Measurements from ENCODE around the gene TUBA4B. TPM values are rescaled to one million over a fixed set of nuclear protein-coding genes. Genes with fewer than 3 reads are reported as not detected.

Gene TUBA4B
- total and polyA plus RNA-seq, 2 donors from 2014 or later: 0.98 to 15.4 TPM

DNA sequence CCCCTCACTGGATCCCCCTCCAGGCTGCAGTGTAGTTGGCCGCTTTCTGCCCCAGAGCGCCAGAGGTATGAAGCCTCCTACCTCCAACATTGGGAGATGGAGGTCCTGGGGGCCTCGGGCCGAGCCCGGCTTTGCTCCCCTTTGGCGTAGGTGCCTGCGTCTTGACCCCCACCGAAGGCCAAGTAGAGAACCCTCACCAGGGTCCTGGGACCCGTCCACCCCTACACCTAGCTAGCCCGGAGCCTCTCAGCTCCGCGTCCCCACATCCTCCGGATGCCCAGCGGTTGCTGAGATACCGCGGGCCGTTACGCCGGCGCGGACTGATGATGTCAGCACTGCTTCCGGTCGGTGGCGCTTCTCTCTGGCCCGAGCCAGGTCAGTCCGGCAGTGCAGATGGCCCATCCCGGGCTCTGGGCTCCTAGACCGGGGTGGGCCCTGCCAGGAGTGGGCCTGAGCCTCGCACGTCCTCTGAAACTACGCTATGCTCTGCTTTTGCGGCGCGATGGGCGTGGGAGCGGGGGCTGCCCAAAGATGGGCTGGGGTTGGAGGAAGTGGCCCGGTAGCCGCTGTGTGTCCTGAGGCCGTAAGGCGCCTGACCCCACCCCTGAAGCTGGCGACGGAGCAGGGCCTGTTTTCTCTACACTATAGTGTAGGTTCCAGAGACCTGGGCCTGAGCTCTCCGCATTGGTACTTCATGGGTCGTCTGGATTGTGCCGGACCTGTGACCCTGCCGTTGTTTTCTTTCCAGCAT lies 7.7 kb upstream of the TUBA4B start, which contains the start of the genes GLB1L and STK16:
Gene GLB1L (minus strand): TSS at position 297 of the 751 bp plus-strand sequence. CDS start 1,871 bp downstream, outside the sequence.
Gene STK16 (plus strand): TSS at position 332 of the 751 bp plus-strand sequence. CDS start 521 bp downstream, outside the sequence.
- intact Hi-C loops (cut with DNase I): no loop called here
- H3K9me3 ChIP-seq (ENCODE audit: control insufficient read depth in 2 of 3, insufficient read depth in 1 of 3, low read length in 3 of 3): no peaks in the 10 kb centered on the region
- no peak for FAIRE-seq

DNA sequence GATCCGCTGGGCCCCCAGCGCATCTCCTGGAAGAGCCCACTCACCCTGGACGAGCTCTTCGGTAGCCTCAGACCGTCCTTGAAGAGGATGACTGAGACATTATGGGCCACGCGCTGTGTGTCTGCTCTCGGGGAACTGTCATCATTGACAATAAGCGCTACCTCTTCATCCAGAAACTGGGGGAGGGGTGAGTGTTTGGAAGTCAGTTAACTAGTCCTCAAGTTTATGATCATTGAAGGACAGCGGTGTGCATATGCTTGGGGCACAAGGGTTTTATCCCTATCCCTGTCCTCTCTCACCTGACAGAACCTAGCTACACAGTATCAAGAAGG lies 7.2 kb upstream of the TUBA4B start:
- Histone ChIP-seq H3K4me3 (ENCODE audit: low read length in 3 of 3) (peak overlapping the region; percentile 77 to 92 (median 82)), H3K9me3 (ENCODE audit: control insufficient read depth in 2 of 3, insufficient read depth in 1 of 3, low read length in 3 of 3) (no peaks in the 10 kb centered on the region), H3K27ac (ENCODE audit: low read depth in 2 of 2, low read length in 2 of 2) (peak overlapping the region; percentile 96 to 98), H3K9ac (ENCODE audit: low read length in 3 of 3) (peak overlapping the region; percentile 65 to 98 (median 91)), H3K27me3 (ENCODE audit: control insufficient read depth, insufficient read depth, low read length) (no peaks in the 10 kb centered on the region), H3K36me3 (ENCODE audit: control insufficient read depth in 2 of 3, insufficient read depth in 3 of 3, low read length in 3 of 3) (peaks cover 2 to 6% (median 3%) of the 10 kb centered on the region in 3 donors), H3K4me1 (ENCODE audit: control insufficient read depth in 2 of 3, insufficient read depth in 2 of 3, low read depth in 1 of 3, low read length in 3 of 3) (peaks cover 6 to 59% (median 45%) of the 10 kb centered on the region in 3 donors)
- FAIRE-seq (no peak), DNase-seq (peak in 1 of 5 donors; percentile 40)
- intact Hi-C loops (cut with DNase I): no loop called here
- TF ChIP-seq CTCF (IDR thresholded peaks at IDR 0.05; ENCODE audit: borderline replicate concordance, extremely low read depth, insufficient read depth): no peak

More for the DNA sequence above, 7.7 kb upstream of the TUBA4B start, which contains the start of the genes GLB1L and STK16:
- peak; percentile 95 to 98 (median 97) for DNase-seq
- peak within 1 kb of the TSS; percentile 65 to 98 (median 91) for H3K9ac ChIP-seq (ENCODE audit: low read length in 3 of 3)
- H3K27me3 ChIP-seq (ENCODE audit: control insufficient read depth, insufficient read depth, low read length): no peaks in the 10 kb centered on the region
- peak within 1 kb of the TSS; percentile 96 to 98 for H3K27ac ChIP-seq (ENCODE audit: low read depth in 2 of 2, low read length in 2 of 2)
- peaks cover 0 to 2% (median 1%) of the 10 kb centered on the region in 3 donors for H3K36me3 ChIP-seq (ENCODE audit: control insufficient read depth in 2 of 3, insufficient read depth in 3 of 3, low read length in 3 of 3)
- no peak for TF ChIP-seq CTCF (IDR thresholded peaks at IDR 0.05; ENCODE audit: borderline replicate concordance, extremely low read depth, insufficient read depth)
- peak within 1 kb of the TSS; percentile 77 to 92 (median 82) for H3K4me3 ChIP-seq (ENCODE audit: low read length in 3 of 3)
- peaks cover 6 to 54% (median 41%) of the 10 kb centered on the region in 3 donors for H3K4me1 ChIP-seq (ENCODE audit: control insufficient read depth in 2 of 3, insufficient read depth in 2 of 3, low read depth in 1 of 3, low read length in 3 of 3)

- no peaks in the 10 kb centered on the region for H3K27me3 ChIP-seq (ENCODE audit: control insufficient read depth, insufficient read depth, low read length)
- FAIRE-seq: no peak
- DNase-seq: peak in 1 of 5 donors; percentile 23
- peak overlapping the region in 1 of 2 donors; percentile 98 for H3K27ac ChIP-seq (ENCODE audit: low read depth in 2 of 2, low read length in 2 of 2)
- intact Hi-C loops (cut with DNase I): no loop called here
- no peak overlapping the region for H3K9ac ChIP-seq (ENCODE audit: low read length in 3 of 3)
- peaks cover 6 to 66% (median 51%) of the 10 kb centered on the region in 3 donors for H3K4me1 ChIP-seq (ENCODE audit: control insufficient read depth in 2 of 3, insufficient read depth in 2 of 3, low read depth in 1 of 3, low read length in 3 of 3)
- TF ChIP-seq CTCF (IDR thresholded peaks at IDR 0.05; ENCODE audit: borderline replicate concordance, extremely low read depth, insufficient read depth): no peak
- H3K9me3 ChIP-seq (ENCODE audit: control insufficient read depth in 2 of 3, insufficient read depth in 1 of 3, low read length in 3 of 3): no peaks in the 10 kb centered on the region
- H3K4me3 ChIP-seq (ENCODE audit: low read length in 3 of 3): no peak overlapping the region
- peaks cover 2 to 12% (median 3%) of the 10 kb centered on the region in 3 donors for H3K36me3 ChIP-seq (ENCODE audit: control insufficient read depth in 2 of 3, insufficient read depth in 3 of 3, low read length in 3 of 3)
These were observed 6.5 kb upstream of the TUBA4B start for GRCh38 chr2:219246559-219246958.

All from kidney (tissue), 14 donors.